Measurements from ENCODE around the gene POLR2L.
A peak's percentile ranks its signal among the peaks of the same experiment; 100 is the strongest.

POLR2L gene

GRCh38 chr11:855330-855674 lies 13.0 kb upstream of the POLR2L start:
- no peak for TF ChIP-seq CTCF (IDR thresholded peaks at IDR 0.05; ENCODE audit: extremely low read depth, insufficient read depth, missing control alignments)
- in situ Hi-C loops (cut with MboI; ENCODE audit: low pct_unique_long_range_greater_than_20kb, low sequenced_read_pairs, unreplicated experiment): no loop called here
- no peak for DNase-seq (ENCODE audit: low spot score)

GRCh38 chr11:854601-855329 lies 12.4 kb upstream of the POLR2L start:
- in situ Hi-C loops (cut with MboI; ENCODE audit: low pct_unique_long_range_greater_than_20kb, low sequenced_read_pairs, unreplicated experiment): no loop called here
- TF ChIP-seq CTCF (IDR thresholded peaks at IDR 0.05; ENCODE audit: extremely low read depth, insufficient read depth, missing control alignments): no peak
- no peak for DNase-seq (ENCODE audit: low spot score)

- no peak for TF ChIP-seq CTCF (IDR thresholded peaks at IDR 0.05; ENCODE audit: extremely low read depth, insufficient read depth, missing control alignments)
- in situ Hi-C loops (cut with MboI; ENCODE audit: low pct_unique_long_range_greater_than_20kb, low sequenced_read_pairs, unreplicated experiment): no loop called here
These were observed 11.5 kb upstream of the POLR2L start for GRCh38 chr11:853682-854448.

GRCh38 chr11:852762-853161 lies 10.4 kb upstream of the POLR2L start:
- no peak for DNase-seq (ENCODE audit: low spot score)
- no peak for TF ChIP-seq CTCF (IDR thresholded peaks at IDR 0.05; ENCODE audit: extremely low read depth, insufficient read depth, missing control alignments)
- in situ Hi-C loops (cut with MboI; ENCODE audit: low pct_unique_long_range_greater_than_20kb, low sequenced_read_pairs, unreplicated experiment): no loop called here

More at GRCh38 chr11:853682-854448, 11.5 kb upstream of the POLR2L start:
- no peak for DNase-seq (ENCODE audit: low spot score)

GRCh38 chr11:850775-851763 lies 8.7 kb upstream of the POLR2L start:
- peak; percentile 47 for TF ChIP-seq CTCF (IDR thresholded peaks at IDR 0.05; ENCODE audit: extremely low read depth, insufficient read depth, missing control alignments)
- in situ Hi-C loops (cut with MboI; ENCODE audit: low pct_unique_long_range_greater_than_20kb, low sequenced_read_pairs, unreplicated experiment): no loop called here
- DNase-seq (ENCODE audit: low spot score): peak; percentile 72

All from GM13977 (cell line).